NB4 (cell line): ENCODE results near the gene PLCXD1.

ENCODE experiments used
- DNase-seq: peaks from one replicate; pipeline ENCODE4 v3.0.0; 2010; ENCODE audit warnings: low read depth
- H3K4me3 ChIP-seq: one replicate; pipeline ENCODE4 v1.5.1; 2011; ENCODE audit warnings: mild to moderate bottlenecking, low read depth, low read length, moderate library complexity
- CTCF ChIP-seq: IDR thresholded peaks from one replicate; pipeline ENCODE4 v1.5.1; 2012; ENCODE audit warnings: low read depth, low read length
- MAX ChIP-seq: IDR thresholded peaks from 2 replicates; pipeline ENCODE4 v1.6.1; 2011; ENCODE audit warnings: low read depth, low read length
- MYC ChIP-seq: IDR thresholded peaks from 2 replicates; pipeline ENCODE4 v1.6.1; 2011; ENCODE audit warnings: low read depth, low read length
- POLR2A ChIP-seq: IDR thresholded peaks from 2 replicates; pipeline ENCODE4 v1.6.1; 2011; ENCODE audit warnings: mild to moderate bottlenecking; ENCODE audit not compliant: insufficient read length; ENCODE audit errors: extremely low read depth

PLCXD1 gene

GRCh38 chrX:287670-288069 is 6.5 kb downstream of the PLCXD1 start:
- no peak for TF ChIP-seq MAX
- TF ChIP-seq POLR2A: no peak
- TF ChIP-seq MYC: no peak
- TF ChIP-seq CTCF: no peak
- no peak overlapping the region for H3K4me3 ChIP-seq
- DNase-seq: no peak

GRCh38 chrX:288561-288991 is 7.4 kb downstream of the PLCXD1 start:
- no peak overlapping the region for H3K4me3 ChIP-seq
- TF ChIP-seq MYC (no peak), MAX (no peak), CTCF (no peak), POLR2A (no peak)
- no peak for DNase-seq

DNA sequence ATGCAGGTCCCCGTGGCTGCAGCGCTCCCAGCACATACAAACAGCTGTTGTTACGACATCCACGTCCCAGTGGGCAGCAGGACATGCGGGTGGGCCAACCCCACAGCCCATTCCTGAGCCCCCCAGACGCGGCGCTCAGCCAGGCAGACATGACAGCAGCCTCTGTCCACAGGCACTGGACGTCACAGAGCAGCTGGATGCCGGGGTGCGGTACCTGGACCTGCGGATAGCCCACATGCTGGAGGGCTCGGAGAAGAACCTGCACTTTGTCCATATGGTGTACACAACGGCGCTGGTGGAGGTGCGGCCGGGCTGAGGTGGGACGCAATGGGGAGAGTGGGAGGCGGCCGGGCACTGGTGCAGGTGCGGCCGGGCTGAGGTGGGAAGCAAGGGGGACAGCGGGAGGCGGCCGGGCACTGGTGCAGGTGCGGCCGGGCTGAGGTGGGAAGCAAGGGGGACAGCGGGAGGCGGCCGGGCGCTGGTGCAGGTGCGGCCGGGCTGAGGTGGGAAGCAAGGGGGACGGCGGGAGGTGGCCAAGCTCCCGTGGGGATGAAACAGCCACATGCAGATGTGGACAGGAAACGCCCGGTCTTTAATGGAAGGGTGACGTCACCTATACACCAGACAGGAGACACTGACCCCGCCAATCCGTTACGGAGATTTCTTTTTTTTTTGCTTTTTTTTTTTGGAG is 9.4 kb downstream of the PLCXD1 start:
- TF ChIP-seq MAX (no peak), CTCF (no peak), POLR2A (no peak), MYC (no peak)
- H3K4me3 ChIP-seq: no peak overlapping the region
- no peak for DNase-seq

DNA sequence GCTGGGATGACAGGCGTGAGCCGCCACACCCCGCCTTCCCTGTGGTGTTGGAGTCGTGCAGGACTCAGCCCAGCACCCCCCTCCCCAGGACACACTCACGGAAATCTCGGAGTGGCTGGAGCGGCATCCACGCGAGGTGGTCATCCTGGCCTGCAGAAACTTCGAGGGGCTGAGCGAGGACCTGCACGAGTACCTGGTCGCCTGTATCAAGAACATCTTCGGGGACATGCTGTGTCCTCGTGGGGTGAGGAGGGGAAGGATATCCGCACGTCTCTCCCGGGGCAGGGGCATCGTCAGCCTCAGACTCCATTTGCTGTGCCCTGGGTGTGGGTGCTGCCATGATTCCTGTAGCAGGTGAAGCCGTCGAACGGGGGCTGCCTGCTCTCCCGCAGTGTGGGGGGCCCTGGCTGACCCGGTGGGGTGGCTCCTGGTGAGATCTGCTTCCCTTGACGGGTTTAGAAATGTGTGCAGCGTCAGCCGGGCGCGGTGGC is 10.3 kb downstream of the PLCXD1 start:
- DNase-seq: no peak
- TF ChIP-seq POLR2A (no peak), MAX (no peak), MYC (no peak), CTCF (no peak)
- no peak overlapping the region for H3K4me3 ChIP-seq

DNA sequence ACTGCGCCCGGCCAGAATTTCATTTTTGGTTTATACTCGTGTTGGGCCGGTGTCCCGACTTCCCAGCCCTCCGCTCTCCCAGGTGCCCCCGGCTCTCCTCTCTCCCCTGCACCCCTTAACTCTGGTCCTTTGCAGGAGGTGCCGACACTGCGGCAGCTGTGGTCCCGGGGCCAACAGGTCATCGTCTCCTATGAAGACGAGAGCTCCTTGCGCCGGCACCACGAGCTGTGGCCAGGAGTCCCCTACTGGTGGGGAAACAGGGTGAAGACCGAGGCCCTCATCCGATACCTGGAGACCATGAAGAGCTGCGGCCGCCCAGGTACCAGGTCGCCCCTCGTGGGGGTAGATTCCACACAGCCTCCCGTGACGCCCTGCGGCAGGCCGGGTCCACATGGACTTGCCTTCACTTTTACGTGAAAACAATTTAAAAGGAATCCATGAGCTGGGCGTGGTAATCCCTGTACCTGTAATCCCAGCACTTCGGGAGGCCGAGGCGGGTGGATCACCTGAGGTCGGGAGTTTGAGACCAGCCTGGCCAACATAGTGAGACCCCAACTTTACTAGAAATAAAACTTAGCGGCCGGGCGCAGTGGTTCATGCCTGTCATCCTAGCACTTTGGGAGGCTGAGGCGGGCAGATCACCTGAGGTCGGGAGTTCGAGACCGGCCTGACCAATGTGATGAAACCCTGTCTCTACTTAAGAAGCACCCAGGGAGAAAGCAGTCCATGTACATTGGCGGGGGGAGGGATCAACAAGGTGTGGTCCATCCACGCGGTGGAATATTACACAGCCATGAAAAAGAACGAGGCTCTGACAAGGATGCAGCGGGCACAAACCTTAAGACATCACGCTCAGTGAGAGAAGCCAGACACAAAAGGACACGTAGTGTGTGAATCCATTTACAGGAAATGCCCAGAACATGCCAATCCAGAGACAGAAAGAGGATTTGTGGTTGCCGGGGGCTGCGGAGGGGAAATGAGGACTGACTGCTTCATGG is 12.0 kb downstream of the PLCXD1 start:
- DNase-seq: no peak
- TF ChIP-seq POLR2A (no peak), MYC (no peak), MAX (no peak), CTCF (no peak)
- no peak overlapping the region for H3K4me3 ChIP-seq
